VCaP (cell line): Measurements from ENCODE around the gene TSC1.

ENCODE experiments used
- H3K27ac ChIP-seq: fragments of 450-650 bp; 2 replicates; pipeline ENCODE4 v1.5.1; 2017
- CTCF ChIP-seq: fragments of 450-650 bp; conservative IDR thresholded peaks from 2 replicates; pipeline ENCODE4 v1.5.1; 2017; ENCODE audit warnings: mild to moderate bottlenecking, moderate library complexity

The TSC1 gene

DNA sequence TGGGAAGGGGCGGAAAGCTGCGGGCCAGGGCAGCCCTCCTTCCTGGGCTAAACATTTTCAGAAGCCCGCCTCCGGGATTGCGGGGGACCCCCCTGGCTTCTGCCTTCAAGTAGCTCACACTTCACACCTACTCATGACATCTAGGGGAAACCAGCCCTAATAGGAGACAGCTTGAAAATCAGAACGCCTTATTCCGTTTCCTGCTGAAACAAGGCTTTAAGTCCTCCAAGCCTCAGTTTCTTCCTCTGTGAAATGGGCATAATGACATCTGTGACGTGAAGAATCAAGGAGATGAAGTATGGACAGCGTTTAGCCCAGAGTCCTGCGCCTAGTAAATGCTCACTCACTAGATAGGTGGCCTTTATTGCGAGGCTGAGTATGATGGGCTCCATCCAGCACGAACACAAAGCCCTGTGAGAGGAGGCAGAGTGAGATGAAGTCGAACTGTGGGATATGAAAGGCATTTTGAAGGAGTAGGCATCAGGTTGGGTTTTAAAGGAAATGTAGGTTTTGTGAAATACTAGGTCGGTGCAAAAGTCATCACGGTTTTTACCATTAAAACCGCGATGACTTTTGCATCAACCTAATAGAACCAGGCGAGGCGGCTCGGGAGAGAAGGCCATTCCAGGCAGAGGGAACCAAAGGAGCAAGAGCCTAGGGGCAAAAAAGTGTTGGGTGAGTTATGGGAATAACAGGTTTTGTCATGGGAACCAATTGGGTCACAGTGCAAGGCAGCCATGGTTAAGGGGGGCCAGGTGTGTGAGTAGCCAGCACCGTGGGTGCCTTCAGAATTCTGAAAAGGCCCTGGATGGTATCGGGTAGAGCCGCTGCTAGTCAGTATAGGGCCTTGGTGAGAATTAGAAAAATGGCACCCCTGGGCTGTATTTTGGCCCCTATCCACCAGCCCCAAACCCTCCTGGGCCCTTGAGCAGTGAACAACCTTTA is 1.0 kb upstream of the TSC1 start:
- peak overlapping the region; percentile 96 for H3K27ac ChIP-seq

GRCh38 chr9:132943651-132944293 is 644 bp downstream of the TSC1 start:
- no peak for TF ChIP-seq CTCF
- H3K27ac ChIP-seq: peak overlapping the region; percentile 96

More for the DNA sequence above, 1.0 kb upstream of the TSC1 start:
- no peak for TF ChIP-seq CTCF

GRCh38 chr9:132942541-132943182 is 1.8 kb downstream of the TSC1 start:
- peak overlapping the region; percentile 96 for H3K27ac ChIP-seq
- TF ChIP-seq CTCF: no peak

GRCh38 chr9:132939169-132939568 is 5.2 kb downstream of the TSC1 start:
- H3K27ac ChIP-seq: no peak overlapping the region
- no peak for TF ChIP-seq CTCF

DNA sequence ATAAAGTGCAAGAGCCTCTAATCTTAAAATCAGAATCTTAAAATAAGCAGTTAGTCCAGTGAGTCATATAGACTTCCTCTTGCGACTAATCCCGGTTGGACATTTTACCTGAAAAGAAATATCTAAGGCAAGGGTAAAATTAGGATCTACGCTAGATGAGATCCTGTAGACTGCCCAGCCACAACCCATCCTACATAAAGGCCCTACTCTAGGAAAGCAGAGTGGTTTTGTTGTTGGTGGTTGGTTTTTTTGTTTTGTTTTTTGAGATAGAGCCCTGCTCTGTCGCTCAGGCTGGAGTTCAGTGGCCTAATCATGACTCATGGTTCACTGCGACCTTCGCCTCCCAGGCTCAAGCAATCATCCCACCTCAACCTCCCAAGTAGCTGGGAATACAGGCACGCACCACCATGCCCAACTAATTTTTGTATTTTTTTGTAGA is 6.9 kb downstream of the TSC1 start:
- H3K27ac ChIP-seq: no peak overlapping the region
- no peak for TF ChIP-seq CTCF

GRCh38 chr9:132935026-132935425 is 9.4 kb downstream of the TSC1 start:
- no peak for TF ChIP-seq CTCF
- H3K27ac ChIP-seq: no peak overlapping the region

DNA sequence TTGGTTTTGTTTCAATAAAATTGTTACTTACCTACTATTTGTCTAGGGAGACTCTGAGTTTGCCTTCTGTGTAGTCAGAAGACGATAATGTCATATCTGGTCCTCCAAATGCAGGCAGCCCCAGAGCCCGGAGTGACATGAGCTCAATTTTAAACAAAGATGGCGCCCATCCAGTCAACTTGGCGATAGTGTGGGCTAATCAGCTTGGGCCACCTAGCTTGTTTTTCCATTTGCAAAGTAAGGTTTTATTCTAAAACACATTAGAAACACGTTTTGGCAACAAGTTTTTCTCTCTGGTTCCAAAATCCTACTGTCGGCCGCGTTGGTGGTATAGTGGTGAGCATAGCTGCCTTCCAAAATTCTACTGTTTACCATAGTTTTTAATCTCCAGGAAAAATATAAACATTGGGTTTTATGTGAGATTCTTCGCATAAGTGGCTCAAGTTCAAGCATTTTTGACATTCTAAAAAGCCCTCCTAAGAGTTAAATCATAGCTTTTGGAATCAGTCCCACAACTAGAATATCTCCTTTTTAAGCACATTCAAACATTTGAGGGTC is 13.2 kb downstream of the TSC1 start:
- TF ChIP-seq CTCF: no peak
- no peak overlapping the region for H3K27ac ChIP-seq
